ENCODE results near the gene CYP4F11. TPM values are rescaled to one million over a fixed set of nuclear protein-coding genes. Genes with fewer than 3 reads are reported as not detected.
"Not testable (repeated sequence)": the region's sequence is repeated elsewhere in the genome, so short reads cannot be mapped to it uniquely, and the experiment has no call there.

CYP4F11 gene
- total and polyA plus RNA-seq, 2 donors: 0.07 TPM; not detected in 1

DNA sequence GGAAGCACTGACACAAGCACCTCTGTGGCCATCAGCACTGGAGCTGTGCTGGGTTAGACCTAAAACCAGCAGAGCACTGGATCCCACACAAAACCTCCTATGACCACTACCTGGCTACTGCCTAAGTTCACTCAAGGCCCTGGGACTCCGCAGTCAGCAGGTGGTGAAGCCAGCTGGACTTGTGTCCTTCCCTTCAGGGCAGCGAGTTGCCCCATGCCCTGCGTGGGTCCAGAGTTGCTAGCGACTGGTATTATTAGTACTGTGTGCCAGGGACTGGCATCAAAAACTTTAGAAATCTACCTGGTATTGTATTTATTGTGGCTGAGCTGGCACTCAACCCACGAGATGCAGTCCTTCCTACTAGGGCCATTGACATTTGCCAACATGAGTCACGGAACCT is 20.5 kb upstream of the CYP4F11 start:
- no peak overlapping the region for H3K27ac ChIP-seq (ENCODE audit: low read depth in 1 of 2, low read length in 1 of 2)
- H3K9me3 ChIP-seq (ENCODE audit: control insufficient read depth in 2 of 2, insufficient read depth in 1 of 2, low read length in 1 of 2): no peaks in the 10 kb centered on the region
- 91% methylated on average over 6 of the region's 6 CpGs for WGBS
- peaks cover 0 to 3% of the 10 kb centered on the region in 2 donors for H3K27me3 ChIP-seq (ENCODE audit: control insufficient read depth in 2 of 2, insufficient read depth in 1 of 2, low read length in 1 of 2)
- no peak for DNase-seq (ENCODE audit: low read depth in 6 of 9, low spot score in 9 of 9)
- H3K4me1 ChIP-seq (ENCODE audit: control insufficient read depth in 2 of 2, insufficient read depth in 2 of 2, low read length in 2 of 2): no peaks in the 10 kb centered on the region
- no peaks in the 10 kb centered on the region for H3K36me3 ChIP-seq (ENCODE audit: control insufficient read depth in 2 of 2, insufficient read depth in 2 of 2, low read length in 1 of 2)
- no peak overlapping the region for H3K4me3 ChIP-seq (ENCODE audit: low read length in 2 of 2)

DNA sequence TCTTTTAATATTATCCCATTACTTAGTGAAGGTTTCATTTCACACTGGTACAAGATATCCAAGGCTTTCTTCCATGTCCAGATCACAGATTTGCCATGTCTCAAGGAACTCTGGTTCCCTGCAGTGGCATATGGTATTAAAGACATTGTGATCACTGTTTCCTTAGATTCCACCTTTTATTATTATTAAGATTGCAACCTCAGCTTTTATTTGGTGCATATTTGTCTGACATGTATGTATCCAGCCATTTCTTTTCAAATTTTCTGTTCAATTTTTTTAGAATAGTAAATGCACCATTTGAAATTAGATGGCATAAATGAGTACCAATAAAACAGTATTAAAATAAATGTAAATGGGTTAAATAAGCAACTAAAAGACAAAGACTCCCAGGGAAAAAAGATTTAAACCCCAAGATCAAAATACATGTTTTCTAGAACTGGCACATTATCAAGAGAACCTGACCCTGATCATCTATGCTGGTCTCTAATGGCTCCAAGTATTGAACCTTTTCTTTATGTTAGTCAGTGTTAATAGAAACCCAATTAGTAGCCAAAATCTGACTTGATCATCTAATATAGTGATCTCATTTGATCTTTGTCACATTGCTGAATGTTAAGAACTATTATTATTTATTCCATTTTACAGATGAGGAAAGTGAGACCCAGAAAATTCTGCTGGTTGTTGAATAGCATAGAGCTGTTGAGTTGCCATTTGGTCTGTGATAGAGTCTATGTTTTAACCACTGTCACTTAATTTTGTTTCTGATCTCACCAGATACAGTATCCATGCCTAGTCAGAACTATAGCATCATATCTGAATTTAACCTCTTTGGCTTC is 14.1 kb upstream of the CYP4F11 start, which contains the start of gene OR10H4:
Gene OR10H4, plus strand, starts transcription at position 786 of the 836 bp plus-strand sequence. Its CDS starts 0 bp downstream, at position 786.
- H3K4me1 ChIP-seq (ENCODE audit: control insufficient read depth in 2 of 2, insufficient read depth in 2 of 2, low read length in 2 of 2): no peaks in the 10 kb centered on the region
- no peaks in the 10 kb centered on the region for H3K36me3 ChIP-seq (ENCODE audit: control insufficient read depth in 2 of 2, insufficient read depth in 2 of 2, low read length in 1 of 2)
- H3K4me3 ChIP-seq (ENCODE audit: low read length in 2 of 2): no peak within 1 kb of the TSS
- DNase-seq (ENCODE audit: low read depth in 6 of 9, low spot score in 9 of 9): no peak
- H3K27ac ChIP-seq (ENCODE audit: low read depth in 1 of 2, low read length in 1 of 2): no peak within 1 kb of the TSS
- H3K27me3 ChIP-seq (ENCODE audit: control insufficient read depth in 2 of 2, insufficient read depth in 1 of 2, low read length in 1 of 2): no peaks in the 10 kb centered on the region
- H3K9me3 ChIP-seq (ENCODE audit: control insufficient read depth in 2 of 2, insufficient read depth in 1 of 2, low read length in 1 of 2): no peaks in the 10 kb centered on the region

DNA sequence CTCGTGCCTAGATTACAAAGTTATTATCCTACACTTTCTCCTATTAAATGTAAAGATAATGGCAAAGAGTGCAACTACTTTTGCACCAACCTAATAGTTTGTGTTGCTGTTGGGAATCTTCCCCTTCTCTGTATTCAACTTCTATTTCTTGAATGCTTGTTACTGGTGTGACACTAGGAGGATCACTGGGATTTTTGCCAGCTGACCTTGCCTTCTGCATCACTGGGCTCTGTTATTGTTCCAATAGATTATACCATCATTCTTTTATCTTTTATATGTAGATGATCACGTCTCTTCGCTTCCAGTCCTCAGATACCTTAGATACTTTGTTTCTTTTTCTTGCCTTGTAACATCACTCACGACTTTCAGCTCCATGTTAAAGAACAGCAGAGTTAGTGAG is 11.0 kb upstream of the CYP4F11 start:
- 52% methylated on average over 4 of the region's 4 CpGs for WGBS
- Histone ChIP-seq H3K27me3 (ENCODE audit: control insufficient read depth in 2 of 2, insufficient read depth in 1 of 2, low read length in 1 of 2) (no peaks in the 10 kb centered on the region), H3K36me3 (ENCODE audit: control insufficient read depth in 2 of 2, insufficient read depth in 2 of 2, low read length in 1 of 2) (no peaks in the 10 kb centered on the region), H3K4me3 (ENCODE audit: low read length in 2 of 2) (no peak overlapping the region), H3K9me3 (ENCODE audit: control insufficient read depth in 2 of 2, insufficient read depth in 1 of 2, low read length in 1 of 2) (no peaks in the 10 kb centered on the region), H3K27ac (ENCODE audit: low read depth in 1 of 2, low read length in 1 of 2) (no peak overlapping the region), H3K4me1 (ENCODE audit: control insufficient read depth in 2 of 2, insufficient read depth in 2 of 2, low read length in 2 of 2) (no peaks in the 10 kb centered on the region)
- DNase-seq (ENCODE audit: low read depth in 6 of 9, low spot score in 9 of 9): no peak

DNA sequence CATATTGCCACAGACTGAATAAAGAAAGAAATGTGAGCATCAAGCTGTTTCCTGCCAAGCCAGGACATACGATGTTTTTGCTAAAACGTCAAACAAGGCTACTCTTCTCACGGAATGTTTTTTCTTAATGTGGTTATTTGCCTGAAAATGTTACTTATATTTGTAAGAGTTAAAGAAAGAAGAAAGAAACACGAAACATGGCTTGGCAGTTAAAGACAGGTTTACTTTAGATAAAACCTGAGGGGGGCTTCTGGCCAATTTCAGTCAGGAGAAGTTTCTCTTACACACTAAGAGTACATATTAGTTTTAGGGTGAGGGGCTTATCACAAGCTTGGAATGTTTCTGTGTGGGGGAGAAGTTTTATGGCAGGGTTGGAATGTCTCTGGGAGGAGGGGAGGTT is 10.1 kb upstream of the CYP4F11 start:
- H3K4me1 ChIP-seq (ENCODE audit: control insufficient read depth in 2 of 2, insufficient read depth in 2 of 2, low read length in 2 of 2): no peaks in the 10 kb centered on the region
- H3K9me3 ChIP-seq (ENCODE audit: control insufficient read depth in 2 of 2, insufficient read depth in 1 of 2, low read length in 1 of 2): no peaks in the 10 kb centered on the region
- DNase-seq (ENCODE audit: low read depth in 6 of 9, low spot score in 9 of 9): no peak
- no peaks in the 10 kb centered on the region for H3K27me3 ChIP-seq (ENCODE audit: control insufficient read depth in 2 of 2, insufficient read depth in 1 of 2, low read length in 1 of 2)
- no peak overlapping the region for H3K4me3 ChIP-seq (ENCODE audit: low read length in 2 of 2)
- H3K27ac ChIP-seq (ENCODE audit: low read depth in 1 of 2, low read length in 1 of 2): no peak overlapping the region
- H3K36me3 ChIP-seq (ENCODE audit: control insufficient read depth in 2 of 2, insufficient read depth in 2 of 2, low read length in 1 of 2): no peaks in the 10 kb centered on the region
- 69% methylated on average over 4 of the region's 4 CpGs for WGBS

DNA sequence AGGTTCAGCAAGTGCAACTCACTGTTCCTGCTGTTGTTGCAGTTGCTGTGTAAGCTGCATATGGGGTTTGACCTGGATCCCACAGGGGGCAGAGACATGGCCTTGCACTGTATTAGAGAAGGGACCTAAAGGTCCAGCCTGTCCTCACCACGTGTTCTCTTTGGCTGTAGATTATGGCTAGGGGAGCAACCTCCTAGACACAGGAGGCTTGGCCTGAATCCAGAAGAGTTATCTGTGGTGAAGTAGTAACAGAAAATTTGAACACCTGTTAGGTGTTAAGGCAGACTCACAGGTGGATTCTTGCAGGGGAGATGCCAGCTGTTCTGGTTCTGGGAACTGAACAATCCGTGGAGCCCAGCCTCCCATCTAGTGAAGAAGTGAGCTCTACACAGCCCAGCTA is 3.4 kb upstream of the CYP4F11 start:
- 59% methylated on average over 2 of the region's 2 CpGs for WGBS
- H3K4me1 ChIP-seq (ENCODE audit: control insufficient read depth in 2 of 2, insufficient read depth in 2 of 2, low read length in 2 of 2): no peaks in the 10 kb centered on the region
- peaks cover 0 to 13% of the 10 kb centered on the region in 2 donors for H3K9me3 ChIP-seq (ENCODE audit: control insufficient read depth in 2 of 2, insufficient read depth in 1 of 2, low read length in 1 of 2)
- no peaks in the 10 kb centered on the region for H3K27me3 ChIP-seq (ENCODE audit: control insufficient read depth in 2 of 2, insufficient read depth in 1 of 2, low read length in 1 of 2)
- H3K27ac ChIP-seq (ENCODE audit: low read depth in 1 of 2, low read length in 1 of 2): no peak overlapping the region
- DNase-seq (ENCODE audit: low read depth in 6 of 9, low spot score in 9 of 9): no peak
- H3K36me3 ChIP-seq (ENCODE audit: control insufficient read depth in 2 of 2, insufficient read depth in 2 of 2, low read length in 1 of 2): no peaks in the 10 kb centered on the region
- H3K4me3 ChIP-seq (ENCODE audit: low read length in 2 of 2): no peak overlapping the region

DNA sequence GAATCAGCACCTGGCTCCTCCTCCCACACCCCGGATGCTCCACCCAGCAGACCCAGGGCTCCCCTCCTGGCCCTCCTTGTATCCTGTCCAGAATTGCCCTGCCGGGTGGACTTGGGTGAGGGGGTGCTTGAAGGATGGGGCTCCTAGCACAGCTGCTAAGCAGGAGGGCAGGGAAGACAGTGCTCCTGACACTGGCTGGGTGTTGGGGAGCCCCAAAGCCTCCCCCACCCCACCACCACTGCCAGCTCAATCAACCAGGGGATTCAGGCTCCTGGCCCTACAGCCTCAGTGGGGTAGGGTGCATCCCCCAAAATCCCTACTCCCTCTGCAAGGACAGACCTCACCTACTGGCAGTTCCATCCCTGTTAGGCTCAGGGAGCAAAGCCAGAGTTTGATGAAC is 2.6 kb upstream of the CYP4F11 start:
- H3K27me3 ChIP-seq (ENCODE audit: control insufficient read depth in 2 of 2, insufficient read depth in 1 of 2, low read length in 1 of 2): no peaks in the 10 kb centered on the region
- no peak overlapping the region for H3K4me3 ChIP-seq (ENCODE audit: low read length in 2 of 2)
- DNase-seq (ENCODE audit: low read depth in 6 of 9, low spot score in 9 of 9): no peak
- 90% methylated on average over 2 of the region's 2 CpGs for WGBS
- no peaks in the 10 kb centered on the region for H3K4me1 ChIP-seq (ENCODE audit: control insufficient read depth in 2 of 2, insufficient read depth in 2 of 2, low read length in 2 of 2)
- H3K36me3 ChIP-seq (ENCODE audit: control insufficient read depth in 2 of 2, insufficient read depth in 2 of 2, low read length in 1 of 2): no peaks in the 10 kb centered on the region
- H3K27ac ChIP-seq (ENCODE audit: low read depth in 1 of 2, low read length in 1 of 2): no peak overlapping the region
- peaks cover 0 to 13% of the 10 kb centered on the region in 2 donors for H3K9me3 ChIP-seq (ENCODE audit: control insufficient read depth in 2 of 2, insufficient read depth in 1 of 2, low read length in 1 of 2)

DNA sequence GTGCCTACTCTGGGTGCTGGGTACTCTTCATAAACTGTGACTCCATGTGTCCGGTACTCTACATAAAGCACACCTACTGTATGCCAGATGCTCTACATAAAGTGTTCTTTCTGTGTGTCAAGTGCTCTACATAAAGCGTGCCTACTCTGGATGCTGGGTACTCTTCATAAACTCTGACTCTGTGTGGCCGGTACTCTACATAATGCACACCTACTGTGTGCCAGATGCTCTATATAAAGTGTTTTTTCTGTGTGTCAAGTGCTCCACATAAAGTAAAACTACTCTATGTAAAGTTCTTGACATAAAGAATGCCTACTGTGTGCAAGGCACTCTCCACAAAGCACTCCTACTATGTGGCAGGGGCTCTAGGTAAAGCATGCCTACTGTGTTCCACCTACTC is 1.8 kb upstream of the CYP4F11 start:
- H3K4me3 ChIP-seq (ENCODE audit: low read length in 2 of 2): no peak overlapping the region
- no peaks in the 10 kb centered on the region for H3K27me3 ChIP-seq (ENCODE audit: control insufficient read depth in 2 of 2, insufficient read depth in 1 of 2, low read length in 1 of 2)
- DNase-seq (ENCODE audit: low read depth in 6 of 9, low spot score in 9 of 9): no peak
- H3K4me1 ChIP-seq (ENCODE audit: control insufficient read depth in 2 of 2, insufficient read depth in 2 of 2, low read length in 2 of 2): no peaks in the 10 kb centered on the region
- H3K36me3 ChIP-seq (ENCODE audit: control insufficient read depth in 2 of 2, insufficient read depth in 2 of 2, low read length in 1 of 2): no peaks in the 10 kb centered on the region
- WGBS: 94% methylated on average over 3 of the region's 3 CpGs
- peaks cover 0 to 13% of the 10 kb centered on the region in 2 donors for H3K9me3 ChIP-seq (ENCODE audit: control insufficient read depth in 2 of 2, insufficient read depth in 1 of 2, low read length in 1 of 2)
- no peak overlapping the region for H3K27ac ChIP-seq (ENCODE audit: low read depth in 1 of 2, low read length in 1 of 2)

DNA sequence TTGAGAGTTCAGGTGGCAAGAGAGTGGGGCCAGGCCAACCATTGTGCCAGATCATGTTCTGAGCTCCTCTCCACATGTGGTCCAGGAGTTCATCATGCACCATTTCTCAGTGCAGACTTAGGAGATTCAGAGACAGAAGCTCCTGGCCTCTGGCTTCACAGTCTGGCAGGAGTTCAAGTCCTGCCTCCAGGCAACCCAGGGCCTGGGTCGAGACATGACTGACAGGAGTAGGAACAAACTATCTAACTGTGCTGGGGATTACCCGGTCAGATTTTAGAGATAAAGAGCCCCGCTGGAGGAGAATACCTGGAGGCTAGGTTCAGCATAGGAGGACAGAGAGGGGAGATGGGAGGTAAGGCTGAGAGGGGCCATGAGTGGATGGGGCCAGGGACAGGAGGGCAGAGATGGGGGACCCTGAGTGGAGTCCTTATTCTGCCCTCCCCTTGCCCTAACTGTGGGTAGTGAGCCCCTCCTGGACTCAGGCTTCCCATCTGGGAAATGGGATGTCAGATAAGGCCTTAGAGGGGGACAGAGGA is 906 bp upstream of the CYP4F11 start:
- DNase-seq (ENCODE audit: low read depth in 6 of 9, low spot score in 9 of 9): no peak
- H3K4me3 ChIP-seq (ENCODE audit: low read length in 2 of 2): no peak overlapping the region
- H3K4me1 ChIP-seq (ENCODE audit: control insufficient read depth in 2 of 2, insufficient read depth in 2 of 2, low read length in 2 of 2): no peaks in the 10 kb centered on the region
- peaks cover 0 to 13% of the 10 kb centered on the region in 2 donors for H3K9me3 ChIP-seq (ENCODE audit: control insufficient read depth in 2 of 2, insufficient read depth in 1 of 2, low read length in 1 of 2)
- H3K27me3 ChIP-seq (ENCODE audit: control insufficient read depth in 2 of 2, insufficient read depth in 1 of 2, low read length in 1 of 2): peaks cover 0 to 3% of the 10 kb centered on the region in 2 donors
- no peaks in the 10 kb centered on the region for H3K36me3 ChIP-seq (ENCODE audit: control insufficient read depth in 2 of 2, insufficient read depth in 2 of 2, low read length in 1 of 2)
- no peak overlapping the region for H3K27ac ChIP-seq (ENCODE audit: low read depth in 1 of 2, low read length in 1 of 2)
- 64% methylated on average over 3 of the region's 3 CpGs for WGBS

DNA sequence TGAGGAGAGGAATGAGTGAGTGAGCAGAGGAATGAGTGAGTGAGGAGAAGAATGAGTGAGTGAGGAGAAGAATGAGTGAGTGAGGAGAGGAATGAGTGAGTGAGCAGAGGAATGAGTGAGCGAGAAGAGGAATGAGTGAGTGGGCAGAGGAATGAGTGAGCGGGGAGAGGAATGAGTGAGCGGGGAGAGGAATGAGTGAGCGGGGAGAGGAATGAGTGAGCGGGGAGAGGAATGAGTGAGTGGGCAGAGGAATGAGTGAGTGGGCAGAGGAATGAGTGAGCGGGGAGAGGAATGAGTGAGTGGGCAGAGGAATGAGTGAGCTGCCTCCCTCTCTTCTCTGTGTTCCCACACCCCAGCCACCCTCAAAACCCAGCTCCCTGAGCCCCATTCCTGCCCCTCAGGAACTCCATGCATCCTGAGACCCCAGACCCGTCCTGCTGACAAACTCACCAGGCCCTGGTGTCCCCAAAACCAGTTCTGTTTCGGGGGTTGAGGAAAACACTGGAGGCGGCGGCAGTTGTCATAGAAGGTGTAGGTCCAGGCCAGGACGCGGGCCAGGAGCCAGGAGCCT is 483 bp downstream of the CYP4F11 start:
- H3K4me1 ChIP-seq (ENCODE audit: control insufficient read depth in 2 of 2, insufficient read depth in 2 of 2, low read length in 2 of 2); H3K27me3 ChIP-seq (ENCODE audit: control insufficient read depth in 2 of 2, insufficient read depth in 1 of 2, low read length in 1 of 2); H3K27ac ChIP-seq (ENCODE audit: low read depth in 1 of 2, low read length in 1 of 2); H3K36me3 ChIP-seq (ENCODE audit: control insufficient read depth in 2 of 2, insufficient read depth in 2 of 2, low read length in 1 of 2); DNase-seq (ENCODE audit: low read depth in 6 of 9, low spot score in 9 of 9); H3K4me3 ChIP-seq (ENCODE audit: low read length in 2 of 2): not testable (repeated sequence)
- 82% methylated on average over 12 of the region's 12 CpGs for WGBS
- H3K9me3 ChIP-seq (ENCODE audit: control insufficient read depth in 2 of 2, insufficient read depth in 1 of 2, low read length in 1 of 2): peaks cover 0 to 13% of the 10 kb centered on the region in 2 donors

Data from thymus (tissue), 11 donors.